Mucosa of rectum (tissue), 2 donors: ENCODE results near the gene METTL26.

Experiments
- H3K27ac ChIP-seq, 2 donors: one replicate each; pipeline ENCODE4 v1.7.0; 2013; ENCODE audit warnings: inconsistent platforms in 2 of 2, low read depth in 2 of 2, low read length in 2 of 2
- H3K27me3 ChIP-seq, 2 donors: one replicate each; pipeline ENCODE4 v1.7.0; 2013; ENCODE audit warnings: low read length in 2 of 2; ENCODE audit not compliant: control insufficient read depth in 2 of 2, insufficient read depth in 2 of 2
- H3K36me3 ChIP-seq, 2 donors: one replicate each; pipeline ENCODE4 v1.7.0; 2013; ENCODE audit warnings: low read length in 2 of 2; ENCODE audit not compliant: control insufficient read depth in 2 of 2, insufficient read depth in 2 of 2
- H3K4me1 ChIP-seq, 2 donors: one replicate each; pipeline ENCODE4 v1.7.0; 2013; ENCODE audit warnings: low read length in 2 of 2, mild to moderate bottlenecking in 1 of 2; ENCODE audit not compliant: control insufficient read depth in 2 of 2, insufficient read depth in 2 of 2
- H3K4me3 ChIP-seq, 2 donors: one replicate each; pipeline ENCODE4 v1.7.0; 2013; ENCODE audit warnings: low read length in 2 of 2
- H3K9ac ChIP-seq, 2 donors: one replicate each; pipeline ENCODE4 v1.7.0; 2013; ENCODE audit warnings: low read length in 2 of 2, low read depth in 1 of 2, mild to moderate bottlenecking in 1 of 2
- H3K9me3 ChIP-seq, 2 donors: one replicate each; pipeline ENCODE4 v1.7.0; 2013; ENCODE audit warnings: low read length in 2 of 2; ENCODE audit not compliant: control insufficient read depth in 2 of 2
- donor health status: healthy.
- donor health status: Normal muscosa, but diverticular disease.

METTL26 gene

GRCh38 chr16:588889-589657, 47.0 kb downstream of the METTL26 start:
- Histone ChIP-seq H3K9me3 (no peaks in the 10 kb centered on the region), H3K4me3 (peak overlapping the region; percentile 70 to 89), H3K27me3 (peaks cover 0 to 2% of the 10 kb centered on the region in 2 donors), H3K9ac (peak overlapping the region; percentile 96 to 98), H3K4me1 (peaks cover 43 to 49% of the 10 kb centered on the region in 2 donors), H3K27ac (peak overlapping the region; percentile 97 to 98), H3K36me3 (no peaks in the 10 kb centered on the region)

GRCh38 chr16:588639-588888, 47.5 kb downstream of the METTL26 start:
- Histone ChIP-seq H3K4me3 (peak overlapping the region; percentile 70 to 89), H3K27me3 (peaks cover 0 to 2% of the 10 kb centered on the region in 2 donors), H3K36me3 (no peaks in the 10 kb centered on the region), H3K27ac (peak overlapping the region; percentile 97 to 98), H3K9me3 (no peaks in the 10 kb centered on the region), H3K4me1 (peaks cover 38 to 44% of the 10 kb centered on the region in 2 donors), H3K9ac (peak overlapping the region; percentile 96 to 98)

GRCh38 chr16:586645-587590, 49.2 kb downstream of the METTL26 start:
- Histone ChIP-seq H3K4me3 (no peak overlapping the region), H3K4me1 (peaks cover 23 to 29% of the 10 kb centered on the region in 2 donors), H3K36me3 (peaks cover 0 to 3% of the 10 kb centered on the region in 2 donors), H3K27me3 (peaks cover 0 to 2% of the 10 kb centered on the region in 2 donors), H3K9me3 (no peaks in the 10 kb centered on the region), H3K9ac (peak overlapping the region in 1 of 2 donors; percentile 98), H3K27ac (no peak overlapping the region)

GRCh38 chr16:586047-586644, 50.0 kb downstream of the METTL26 start:
- Histone ChIP-seq H3K9me3 (no peaks in the 10 kb centered on the region), H3K4me3 (no peak overlapping the region), H3K27ac (no peak overlapping the region), H3K27me3 (peaks cover 0 to 2% of the 10 kb centered on the region in 2 donors), H3K4me1 (peaks cover 17 to 24% of the 10 kb centered on the region in 2 donors), H3K9ac (no peak overlapping the region), H3K36me3 (peaks cover 0 to 3% of the 10 kb centered on the region in 2 donors)

GRCh38 chr16:585351-585750, 50.8 kb downstream of the METTL26 start:
- Histone ChIP-seq H3K9ac (no peak overlapping the region), H3K27ac (no peak overlapping the region), H3K4me1 (peaks cover 10 to 16% of the 10 kb centered on the region in 2 donors), H3K4me3 (no peak overlapping the region), H3K27me3 (peaks cover 0 to 2% of the 10 kb centered on the region in 2 donors), H3K9me3 (no peaks in the 10 kb centered on the region), H3K36me3 (peaks cover 0 to 3% of the 10 kb centered on the region in 2 donors)
